Measurements from ENCODE around the gene IKBKE.

GRCh38 chr1:206493279-206493678, 23.0 kb downstream of the IKBKE start:
- TF ChIP-seq, protein P1, sequence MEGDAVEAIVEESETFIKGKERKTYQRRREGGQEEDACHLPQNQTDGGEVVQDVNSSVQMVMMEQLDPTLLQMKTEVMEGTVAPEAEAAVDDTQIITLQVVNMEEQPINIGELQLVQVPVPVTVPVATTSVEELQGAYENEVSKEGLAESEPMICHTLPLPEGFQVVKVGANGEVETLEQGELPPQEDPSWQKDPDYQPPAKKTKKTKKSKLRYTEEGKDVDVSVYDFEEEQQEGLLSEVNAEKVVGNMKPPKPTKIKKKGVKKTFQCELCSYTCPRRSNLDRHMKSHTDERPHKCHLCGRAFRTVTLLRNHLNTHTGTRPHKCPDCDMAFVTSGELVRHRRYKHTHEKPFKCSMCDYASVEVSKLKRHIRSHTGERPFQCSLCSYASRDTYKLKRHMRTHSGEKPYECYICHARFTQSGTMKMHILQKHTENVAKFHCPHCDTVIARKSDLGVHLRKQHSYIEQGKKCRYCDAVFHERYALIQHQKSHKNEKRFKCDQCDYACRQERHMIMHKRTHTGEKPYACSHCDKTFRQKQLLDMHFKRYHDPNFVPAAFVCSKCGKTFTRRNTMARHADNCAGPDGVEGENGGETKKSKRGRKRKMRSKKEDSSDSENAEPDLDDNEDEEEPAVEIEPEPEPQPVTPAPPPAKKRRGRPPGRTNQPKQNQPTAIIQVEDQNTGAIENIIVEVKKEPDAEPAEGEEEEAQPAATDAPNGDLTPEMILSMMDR (IDR thresholded peaks at IDR 0.05) = no peak
- no peak for TF ChIP-seq POLR2AphosphoS5 (IDR thresholded peaks at IDR 0.05)

Measured in prostate gland (tissue), 2 donors.